Common myeloid progenitor, CD34-positive (primary cell): Measurements from ENCODE around the gene CILP2.

Source experiments
- CTCF ChIA-PET: fragments of 350-600 bp; sonication (Branson Sonifier 250); formaldehyde crosslinking; loops from one replicate; lab custom pipeline; 2021; ENCODE audit warnings: antibody characterized with exemption; lab: Charles Lee
- POLR2A ChIA-PET: fragments of 350-600 bp; sonication (Branson Sonifier 250); formaldehyde crosslinking; loops from one replicate; lab custom pipeline; 2021; ENCODE audit warnings: antibody characterized with exemption; lab: Charles Lee
- DNase-seq, 3 donors: peaks; one replicate each; pipeline versions ENCODE4 v3.0.0 to v3.0.0-alpha.2; 2013
- H3K27ac ChIP-seq, 2 experiments: 1 replicate in 1 of 2; 2 replicates in 1 of 2; pipeline ENCODE4 v1.7.0; 2013; ENCODE audit warnings: inconsistent platforms in 2 of 2, low read length in 2 of 2, mild to moderate bottlenecking in 2 of 2, low read depth in 1 of 2, moderate library complexity in 1 of 2; ENCODE audit not compliant: severe bottlenecking in 2 of 2, insufficient read depth in 1 of 2, poor library complexity in 1 of 2
- H3K27me3 ChIP-seq, 5 experiments: replicated peaks in 2 of 5; 1 replicate in 3 of 5; 2 replicates in 2 of 5; pipeline versions ENCODE4 v1.6.1 to v1.7.0; 2013; ENCODE audit warnings: low read length in 4 of 5, mild to moderate bottlenecking in 2 of 5, moderate library complexity in 2 of 5, inconsistent platforms in 1 of 5; ENCODE audit not compliant: insufficient read depth in 5 of 5, control insufficient read depth in 4 of 5
- H3K36me3 ChIP-seq, 4 experiments: 1 replicate in 2 of 4; 2 replicates in 2 of 4; pipeline versions ENCODE4 v1.6.1 to v1.7.0; 2013; ENCODE audit warnings: low read length in 3 of 4, control low read depth in 1 of 4, mild to moderate bottlenecking in 1 of 4; ENCODE audit not compliant: control insufficient read depth in 4 of 4, insufficient read depth in 4 of 4
- H3K4me1 ChIP-seq, 4 experiments: 1 replicate in 3 of 4; 2 replicates in 1 of 4; pipeline versions ENCODE4 v1.6.1 to v1.7.1; 2013; ENCODE audit warnings: low read length in 3 of 4, mild to moderate bottlenecking in 3 of 4, control low read depth in 1 of 4, inconsistent platforms in 1 of 4, moderate library complexity in 1 of 4; ENCODE audit not compliant: control insufficient read depth in 4 of 4, insufficient read depth in 4 of 4; ENCODE audit errors: control extremely low read depth in 1 of 4
- H3K4me3 ChIP-seq, 7 experiments: 1 replicate in 4 of 7; 2 replicates in 3 of 7; pipeline versions ENCODE4 v1.5.1 to v1.7.0; 2013; ENCODE audit warnings: mild to moderate bottlenecking in 7 of 7, low read length in 6 of 7, moderate library complexity in 6 of 7, inconsistent platforms in 2 of 7, low read depth in 2 of 7, control low read depth in 1 of 7; ENCODE audit not compliant: insufficient read depth in 4 of 7, control insufficient read depth in 1 of 7; ENCODE audit errors: extremely low read depth in 1 of 7
- H3K9me3 ChIP-seq, 5 experiments: 1 replicate in 4 of 5; 2 replicates in 1 of 5; pipeline versions ENCODE4 v1.6.1 to v1.7.1; 2013; ENCODE audit warnings: low read length in 4 of 5, mild to moderate bottlenecking in 2 of 5, inconsistent platforms in 1 of 5, low read depth in 1 of 5, moderate library complexity in 1 of 5; ENCODE audit not compliant: control insufficient read depth in 4 of 5, insufficient read depth in 2 of 5; ENCODE audit errors: control extremely low read depth in 1 of 5
- WGBS: methylation state at CpG from one replicate; pipeline ENCODE4 v1.1.5; 2013; ENCODE audit not compliant: insufficient coverage; 5-methylcytosine and 5-hydroxymethylcytosine counted together

The CILP2 gene

DNA sequence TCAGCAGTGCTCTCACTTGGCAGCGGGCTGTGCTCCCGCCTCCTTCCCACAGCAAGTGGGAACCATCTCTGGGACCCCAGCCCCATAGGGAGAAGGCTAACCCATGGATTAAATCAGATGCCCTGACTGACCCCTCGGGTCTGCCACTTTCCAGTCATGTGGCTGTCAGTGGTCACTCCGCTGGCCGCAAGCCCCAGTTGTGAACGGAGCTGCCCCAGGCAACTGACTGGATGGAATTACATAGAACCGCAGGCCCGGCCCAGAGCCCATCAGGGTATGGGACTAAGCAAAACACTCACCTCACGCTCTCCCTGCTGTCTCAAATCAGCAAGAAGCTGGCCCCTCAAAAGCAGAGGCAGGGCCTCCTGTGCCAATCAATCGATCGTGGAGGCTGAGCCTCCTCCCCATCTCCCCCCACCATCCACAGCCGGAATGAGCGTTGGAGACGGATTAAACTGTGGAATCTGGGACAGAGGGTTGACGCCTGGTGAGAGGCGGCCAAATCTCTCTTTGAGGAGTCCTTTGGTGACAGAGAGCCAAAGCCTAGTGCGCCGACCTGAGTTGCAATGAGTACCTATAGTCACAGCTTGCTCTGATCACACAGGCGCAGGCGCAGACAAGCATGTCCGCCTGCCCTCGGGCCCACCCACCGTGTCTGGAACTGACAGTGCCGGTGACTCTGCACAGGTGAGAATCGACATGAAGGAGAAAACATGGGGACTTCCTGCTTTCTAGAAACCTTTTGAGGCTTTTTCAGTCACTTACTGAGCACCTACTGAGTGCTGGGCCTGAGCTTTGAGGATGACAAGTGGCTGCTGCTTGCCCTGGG, 41.7 kb downstream of the CILP2 start:
- Histone ChIP-seq H3K9me3 (no peaks in the 10 kb centered on the region), H3K27me3 (no peaks in the 10 kb centered on the region), H3K4me1 (no peaks in the 10 kb centered on the region), H3K27ac (no peak overlapping the region), H3K36me3 (no peaks in the 10 kb centered on the region), H3K4me3 (no peak overlapping the region)
- CTCF ChIA-PET, result interaction anchor here (0.6 to 0.9 kb wide), 2 partner anchors 26 to 36 kb away, joined by 3 read pairs; no protein-coding TSS in a partner anchor
- no peak for DNase-seq
- WGBS, result 98% methylated on average over 16 of the region's 25 CpGs
- POLR2A ChIA-PET, result no interaction called here

DNA sequence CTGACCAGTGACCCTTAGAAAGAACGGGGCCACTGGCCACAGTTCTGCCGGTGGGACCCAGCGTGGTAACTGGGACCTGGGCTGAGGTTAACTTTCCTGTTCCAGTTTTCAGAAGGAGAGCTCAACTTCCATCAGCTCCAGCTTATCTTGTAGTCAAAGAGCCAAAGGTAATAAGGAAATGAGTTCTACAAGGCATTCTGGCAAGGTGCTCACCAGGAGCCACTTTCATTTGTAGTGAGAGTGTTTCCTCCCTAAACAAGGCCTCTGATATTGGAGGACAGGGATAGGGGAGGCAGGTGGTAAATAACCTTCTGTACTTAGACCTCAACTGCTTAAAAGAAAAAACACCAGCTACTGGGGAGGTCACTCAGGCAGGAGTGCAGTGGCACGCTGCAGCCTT, 42.4 kb downstream of the CILP2 start:
- DNase-seq, result no peak
- ChIA-PET POLR2A (no interaction called here), CTCF (no interaction called here)
- Histone ChIP-seq H3K27ac (no peak overlapping the region), H3K9me3 (no peaks in the 10 kb centered on the region), H3K36me3 (no peaks in the 10 kb centered on the region), H3K27me3 (no peaks in the 10 kb centered on the region), H3K4me3 (no peak overlapping the region), H3K4me1 (no peaks in the 10 kb centered on the region)
- 97% methylated on average over 4 of the region's 4 CpGs for WGBS

DNA sequence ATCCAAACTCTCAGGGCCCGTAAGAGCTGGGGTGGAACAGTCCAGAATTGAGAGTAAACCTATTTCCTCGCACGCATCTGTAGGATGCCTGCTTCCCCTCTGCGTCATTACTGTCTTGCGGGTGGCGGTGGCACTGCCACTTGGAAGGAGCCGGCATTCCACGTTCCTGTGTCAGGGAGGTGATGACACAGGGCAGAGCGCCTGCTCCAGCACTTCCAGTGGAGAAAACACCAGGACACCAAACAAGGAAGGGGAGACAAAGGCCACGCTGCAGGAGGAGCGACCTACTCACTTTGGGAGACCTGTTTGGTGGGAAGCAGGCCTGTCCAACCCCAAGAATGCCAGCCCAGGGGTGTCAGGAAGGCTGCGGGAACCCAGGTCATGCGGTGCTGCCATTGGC, 43.3 kb downstream of the CILP2 start:
- WGBS, result 99% methylated on average over 11 of the region's 13 CpGs
- ChIA-PET CTCF (interaction anchor here (1.6 kb wide), 1 partner anchor 21 kb away, joined by 5 read pairs; no protein-coding TSS in a partner anchor), POLR2A (no interaction called here)
- DNase-seq, result no peak
- H3K9me3 ChIP-seq, result no peaks in the 10 kb centered on the region
- H3K36me3 ChIP-seq, result no peaks in the 10 kb centered on the region
- no peaks in the 10 kb centered on the region for H3K27me3 ChIP-seq
- no peak overlapping the region for H3K4me3 ChIP-seq
- H3K27ac ChIP-seq, result no peak overlapping the region
- H3K4me1 ChIP-seq, result no peaks in the 10 kb centered on the region

DNA sequence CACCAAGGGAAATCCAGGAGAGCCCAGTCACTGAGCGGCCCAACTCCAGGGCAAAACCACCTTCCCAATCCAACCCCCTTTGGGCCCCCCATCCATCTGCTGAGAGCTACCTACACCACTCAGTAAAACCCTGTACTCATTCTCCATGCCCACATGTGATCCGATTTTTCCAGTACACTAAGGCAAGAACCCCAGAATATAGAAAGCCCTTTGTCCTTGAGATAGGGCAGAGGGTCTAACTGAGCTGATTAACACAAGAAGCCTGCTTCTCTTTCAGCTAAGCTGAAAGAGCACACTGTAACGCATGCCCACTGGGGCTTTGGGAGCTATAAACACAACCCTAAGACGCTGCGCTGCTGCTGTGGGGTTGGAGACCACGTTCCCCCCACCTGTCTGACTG, 44.4 kb downstream of the CILP2 start:
- H3K27ac ChIP-seq, result no peak overlapping the region
- DNase-seq, result no peak
- H3K27me3 ChIP-seq, result no peaks in the 10 kb centered on the region
- ChIA-PET CTCF (interaction anchor here (0.9 to 1.6 kb wide), 3 partner anchors 20 to 27 kb away, joined by 3 to 5 read pairs (median 3); no protein-coding TSS in a partner anchor), POLR2A (no interaction called here)
- 91% methylated on average over 4 of the region's 6 CpGs for WGBS
- H3K4me3 ChIP-seq, result no peak overlapping the region
- H3K36me3 ChIP-seq, result no peaks in the 10 kb centered on the region
- H3K4me1 ChIP-seq, result no peaks in the 10 kb centered on the region
- H3K9me3 ChIP-seq, result no peaks in the 10 kb centered on the region

DNA sequence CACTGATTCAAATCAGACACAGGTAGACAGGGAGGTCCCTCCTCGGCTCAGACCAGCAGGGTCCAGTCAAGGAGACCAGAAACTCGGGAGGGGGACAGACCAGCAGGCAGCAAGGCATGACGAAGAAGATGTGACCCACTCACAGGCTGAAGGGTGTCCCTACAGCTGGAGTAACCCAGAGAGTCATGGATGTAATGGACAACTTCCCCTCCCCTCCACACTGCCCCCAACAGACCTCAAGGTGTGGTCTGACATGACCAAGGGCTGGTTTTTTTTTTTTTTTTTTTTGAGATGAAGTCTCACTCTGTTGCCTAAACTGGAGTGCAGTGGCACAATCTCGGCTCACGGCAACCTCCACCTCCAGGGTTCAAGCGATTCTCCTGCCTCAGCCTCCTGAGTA, 46.3 kb downstream of the CILP2 start:
- POLR2A ChIA-PET, result no interaction called here
- Histone ChIP-seq H3K9me3 (no peaks in the 10 kb centered on the region), H3K27me3 (no peaks in the 10 kb centered on the region), H3K4me1 (no peaks in the 10 kb centered on the region), H3K27ac (no peak overlapping the region), H3K4me3 (no peak overlapping the region), H3K36me3 (no peaks in the 10 kb centered on the region)
- CTCF ChIA-PET, result interaction anchor here (1.2 kb wide), 1 partner anchor 24 kb away, joined by 3 read pairs; no protein-coding TSS in a partner anchor
- WGBS, result 93% methylated on average over 3 of the region's 6 CpGs
- no peak for DNase-seq

DNA sequence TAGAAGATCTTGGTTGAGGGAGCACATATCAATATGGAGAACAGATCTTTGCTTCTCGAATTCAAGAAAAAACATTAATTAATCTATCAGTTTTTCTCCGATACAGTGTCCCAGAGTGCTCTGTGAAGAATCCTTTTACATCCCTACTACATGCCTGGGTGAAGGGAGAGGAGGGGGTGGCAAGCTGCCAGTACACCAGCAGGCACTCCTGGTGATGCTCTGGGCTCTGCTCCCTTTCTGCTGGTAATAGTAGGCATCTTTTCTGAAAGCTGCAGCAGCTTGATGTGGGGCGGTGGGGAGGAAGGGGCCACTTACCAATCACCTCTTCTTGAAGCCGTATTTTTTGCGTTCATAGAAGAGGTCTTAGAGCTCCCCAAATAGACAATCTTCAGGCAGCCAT, 49.7 kb downstream of the CILP2 start:
- Histone ChIP-seq H3K9me3 (no peaks in the 10 kb centered on the region), H3K27ac (no peak overlapping the region), H3K4me1 (no peaks in the 10 kb centered on the region), H3K36me3 (no peaks in the 10 kb centered on the region), H3K27me3 (no peaks in the 10 kb centered on the region), H3K4me3 (no peak overlapping the region)
- CTCF ChIA-PET, result interaction anchor here (0.9 kb wide), 1 partner anchor 34 kb away, joined by 3 read pairs; no protein-coding TSS in a partner anchor
- POLR2A ChIA-PET, result no interaction called here
- DNase-seq, result no peak
- WGBS, result 100% methylated on average over 4 of the region's 5 CpGs

DNA sequence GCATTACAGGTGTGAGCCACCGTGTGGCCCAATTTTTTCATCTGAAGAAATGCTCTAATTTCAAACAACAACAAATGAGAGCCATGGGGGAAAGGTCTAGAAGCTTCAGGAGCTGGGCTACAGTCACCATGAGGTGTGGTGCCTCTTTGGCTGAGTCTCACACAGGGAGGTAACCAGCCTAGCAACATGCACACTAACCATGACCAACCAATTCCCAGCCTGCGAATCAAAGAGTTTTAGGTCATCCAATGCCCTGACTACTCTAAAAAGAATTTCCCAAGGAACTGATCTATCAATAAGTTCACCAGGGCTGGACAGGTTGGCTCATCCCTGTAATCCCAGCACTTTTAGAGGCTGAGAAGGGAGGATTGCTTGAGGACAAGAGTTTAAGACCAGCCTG, 50.5 kb downstream of the CILP2 start:
- Histone ChIP-seq H3K4me3 (no peak overlapping the region), H3K4me1 (no peaks in the 10 kb centered on the region), H3K9me3 (no peaks in the 10 kb centered on the region), H3K27me3 (no peaks in the 10 kb centered on the region), H3K36me3 (no peaks in the 10 kb centered on the region), H3K27ac (no peak overlapping the region)
- 100% methylated on average over 1 of the region's 2 CpGs for WGBS
- no peak for DNase-seq
- CTCF ChIA-PET, result no interaction called here
- POLR2A ChIA-PET, result no interaction called here
